Erythroblast (primary cell): ENCODE data around the gene MDC1.

Source experiments
- GATA1 ChIP-seq: IDR thresholded peaks from 2 replicates; pipeline ENCODE4 v1.6.1; 2011; ENCODE audit warnings: low read depth, mild to moderate bottlenecking, control low read depth, low read length, moderate library complexity
- POLR2A ChIP-seq: IDR thresholded peaks from 2 replicates; pipeline ENCODE4 v1.6.1; 2011; ENCODE audit warnings: mild to moderate bottlenecking, low read length

DNA sequence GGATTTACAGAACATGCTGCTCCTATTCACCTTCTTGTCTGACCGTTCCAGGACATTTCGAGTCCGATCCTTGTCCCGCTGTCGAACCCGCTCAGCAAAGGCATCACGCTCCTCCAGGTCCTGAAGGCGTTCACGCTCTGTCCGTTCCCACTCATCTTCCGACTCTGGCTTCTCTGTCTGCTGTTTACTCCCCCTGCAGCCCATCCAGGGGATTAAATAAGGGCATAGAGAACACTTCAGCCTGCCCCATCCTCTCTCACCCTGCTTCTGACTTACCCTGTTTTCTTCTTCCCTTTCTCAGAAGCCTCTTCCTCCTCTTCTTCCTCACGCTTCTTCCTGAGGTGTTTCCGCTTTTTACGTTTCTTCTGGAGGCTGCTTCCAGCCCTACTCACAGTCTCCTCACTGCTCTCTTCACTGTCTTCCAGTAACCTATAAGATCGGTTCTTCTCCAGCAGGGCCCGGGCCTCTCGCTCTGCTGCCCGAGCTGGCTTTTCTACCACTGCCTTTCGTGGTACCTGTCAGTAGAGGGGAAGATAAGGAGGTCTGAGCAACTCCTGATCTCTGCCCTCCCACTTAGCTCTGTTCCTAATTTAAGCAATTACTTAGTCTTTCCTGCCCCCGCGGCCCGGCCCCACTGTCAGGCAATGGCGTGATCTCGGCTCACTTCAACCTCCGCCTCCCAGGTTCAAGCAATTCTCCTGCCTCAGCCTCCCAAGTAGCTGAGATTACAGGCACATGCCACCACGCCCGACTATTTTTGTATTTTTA lies 46.1 kb downstream of the MDC1 start:
- TF ChIP-seq POLR2A, result no peak
- no peak for TF ChIP-seq GATA1
